H1 (cell line): Measurements from ENCODE around the gene CEP290. TPM values are rescaled to one million over a fixed set of nuclear protein-coding genes. Genes with fewer than 3 reads are reported as not detected.

Experiments
- polyA plus RNA-seq, 7 experiments: library from polyadenylated mRNA; depleted of rRNA in 3 of 7; stranded (reverse) in 5 of 7; unstranded in 2 of 7; fragments of >200 nt in 5 of 7; fragments of 200-250 nt in 2 of 7; gene quantifications; 1 replicate in 5 of 7; 2 replicates in 1 of 7; 4 replicates in 1 of 7; pipeline versions ENCODE4 v1.2.1 to v1.2.3, GENCODE V29; 2011 to 2013; ENCODE audit warnings: missing spikeins in 2 of 7, mixed read lengths in 2 of 7
- total RNA-seq: library from RNA; stranded (reverse); fragmentation: NEBNext Ultra II Directional; extraction: Animal tissue kit (Norgen Biotek cat#: 25700); gene quantifications from 2 replicates; pipeline ENCODE4 v1.2.1, GENCODE V29; 2021
- TF ChIP-seq, protein P1 (sequence below): fragments of 300-600 bp; sonication (generic); IDR thresholded peaks from 2 replicates; pipeline ENCODE4 v1.7.1; 2012; ENCODE audit warnings: low read length, moderate library complexity, mild to moderate bottlenecking, inconsistent platforms; ENCODE audit not compliant: insufficient replicate concordance

CEP290 gene
- total and polyA plus RNA-seq, 2 of the 8 experiments (the other 6 are each of a cell fraction or from before 2014, with no cell fraction given), result 2.1 to 5.9 TPM

DNA sequence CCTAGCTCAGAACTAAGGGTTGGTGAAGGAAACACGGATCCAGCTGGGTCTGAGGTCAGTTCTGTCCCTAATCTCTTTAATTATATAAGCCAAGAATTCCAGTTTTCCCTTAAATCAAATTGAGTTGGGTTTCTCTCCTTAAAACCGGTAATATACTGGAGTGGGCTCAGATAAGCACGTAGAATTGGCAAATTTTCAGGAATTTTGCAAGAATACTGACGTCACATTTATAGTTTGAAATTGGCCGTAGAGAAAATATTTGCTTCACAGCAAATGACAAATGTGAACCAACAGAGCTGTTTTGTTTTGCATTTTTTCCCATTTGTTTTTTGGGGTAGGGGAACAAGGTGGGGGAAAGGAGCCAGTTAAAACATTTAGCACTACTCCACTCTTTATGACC lies 130.1 kb downstream of the CEP290 start (continued):
- TF ChIP-seq, protein P1, sequence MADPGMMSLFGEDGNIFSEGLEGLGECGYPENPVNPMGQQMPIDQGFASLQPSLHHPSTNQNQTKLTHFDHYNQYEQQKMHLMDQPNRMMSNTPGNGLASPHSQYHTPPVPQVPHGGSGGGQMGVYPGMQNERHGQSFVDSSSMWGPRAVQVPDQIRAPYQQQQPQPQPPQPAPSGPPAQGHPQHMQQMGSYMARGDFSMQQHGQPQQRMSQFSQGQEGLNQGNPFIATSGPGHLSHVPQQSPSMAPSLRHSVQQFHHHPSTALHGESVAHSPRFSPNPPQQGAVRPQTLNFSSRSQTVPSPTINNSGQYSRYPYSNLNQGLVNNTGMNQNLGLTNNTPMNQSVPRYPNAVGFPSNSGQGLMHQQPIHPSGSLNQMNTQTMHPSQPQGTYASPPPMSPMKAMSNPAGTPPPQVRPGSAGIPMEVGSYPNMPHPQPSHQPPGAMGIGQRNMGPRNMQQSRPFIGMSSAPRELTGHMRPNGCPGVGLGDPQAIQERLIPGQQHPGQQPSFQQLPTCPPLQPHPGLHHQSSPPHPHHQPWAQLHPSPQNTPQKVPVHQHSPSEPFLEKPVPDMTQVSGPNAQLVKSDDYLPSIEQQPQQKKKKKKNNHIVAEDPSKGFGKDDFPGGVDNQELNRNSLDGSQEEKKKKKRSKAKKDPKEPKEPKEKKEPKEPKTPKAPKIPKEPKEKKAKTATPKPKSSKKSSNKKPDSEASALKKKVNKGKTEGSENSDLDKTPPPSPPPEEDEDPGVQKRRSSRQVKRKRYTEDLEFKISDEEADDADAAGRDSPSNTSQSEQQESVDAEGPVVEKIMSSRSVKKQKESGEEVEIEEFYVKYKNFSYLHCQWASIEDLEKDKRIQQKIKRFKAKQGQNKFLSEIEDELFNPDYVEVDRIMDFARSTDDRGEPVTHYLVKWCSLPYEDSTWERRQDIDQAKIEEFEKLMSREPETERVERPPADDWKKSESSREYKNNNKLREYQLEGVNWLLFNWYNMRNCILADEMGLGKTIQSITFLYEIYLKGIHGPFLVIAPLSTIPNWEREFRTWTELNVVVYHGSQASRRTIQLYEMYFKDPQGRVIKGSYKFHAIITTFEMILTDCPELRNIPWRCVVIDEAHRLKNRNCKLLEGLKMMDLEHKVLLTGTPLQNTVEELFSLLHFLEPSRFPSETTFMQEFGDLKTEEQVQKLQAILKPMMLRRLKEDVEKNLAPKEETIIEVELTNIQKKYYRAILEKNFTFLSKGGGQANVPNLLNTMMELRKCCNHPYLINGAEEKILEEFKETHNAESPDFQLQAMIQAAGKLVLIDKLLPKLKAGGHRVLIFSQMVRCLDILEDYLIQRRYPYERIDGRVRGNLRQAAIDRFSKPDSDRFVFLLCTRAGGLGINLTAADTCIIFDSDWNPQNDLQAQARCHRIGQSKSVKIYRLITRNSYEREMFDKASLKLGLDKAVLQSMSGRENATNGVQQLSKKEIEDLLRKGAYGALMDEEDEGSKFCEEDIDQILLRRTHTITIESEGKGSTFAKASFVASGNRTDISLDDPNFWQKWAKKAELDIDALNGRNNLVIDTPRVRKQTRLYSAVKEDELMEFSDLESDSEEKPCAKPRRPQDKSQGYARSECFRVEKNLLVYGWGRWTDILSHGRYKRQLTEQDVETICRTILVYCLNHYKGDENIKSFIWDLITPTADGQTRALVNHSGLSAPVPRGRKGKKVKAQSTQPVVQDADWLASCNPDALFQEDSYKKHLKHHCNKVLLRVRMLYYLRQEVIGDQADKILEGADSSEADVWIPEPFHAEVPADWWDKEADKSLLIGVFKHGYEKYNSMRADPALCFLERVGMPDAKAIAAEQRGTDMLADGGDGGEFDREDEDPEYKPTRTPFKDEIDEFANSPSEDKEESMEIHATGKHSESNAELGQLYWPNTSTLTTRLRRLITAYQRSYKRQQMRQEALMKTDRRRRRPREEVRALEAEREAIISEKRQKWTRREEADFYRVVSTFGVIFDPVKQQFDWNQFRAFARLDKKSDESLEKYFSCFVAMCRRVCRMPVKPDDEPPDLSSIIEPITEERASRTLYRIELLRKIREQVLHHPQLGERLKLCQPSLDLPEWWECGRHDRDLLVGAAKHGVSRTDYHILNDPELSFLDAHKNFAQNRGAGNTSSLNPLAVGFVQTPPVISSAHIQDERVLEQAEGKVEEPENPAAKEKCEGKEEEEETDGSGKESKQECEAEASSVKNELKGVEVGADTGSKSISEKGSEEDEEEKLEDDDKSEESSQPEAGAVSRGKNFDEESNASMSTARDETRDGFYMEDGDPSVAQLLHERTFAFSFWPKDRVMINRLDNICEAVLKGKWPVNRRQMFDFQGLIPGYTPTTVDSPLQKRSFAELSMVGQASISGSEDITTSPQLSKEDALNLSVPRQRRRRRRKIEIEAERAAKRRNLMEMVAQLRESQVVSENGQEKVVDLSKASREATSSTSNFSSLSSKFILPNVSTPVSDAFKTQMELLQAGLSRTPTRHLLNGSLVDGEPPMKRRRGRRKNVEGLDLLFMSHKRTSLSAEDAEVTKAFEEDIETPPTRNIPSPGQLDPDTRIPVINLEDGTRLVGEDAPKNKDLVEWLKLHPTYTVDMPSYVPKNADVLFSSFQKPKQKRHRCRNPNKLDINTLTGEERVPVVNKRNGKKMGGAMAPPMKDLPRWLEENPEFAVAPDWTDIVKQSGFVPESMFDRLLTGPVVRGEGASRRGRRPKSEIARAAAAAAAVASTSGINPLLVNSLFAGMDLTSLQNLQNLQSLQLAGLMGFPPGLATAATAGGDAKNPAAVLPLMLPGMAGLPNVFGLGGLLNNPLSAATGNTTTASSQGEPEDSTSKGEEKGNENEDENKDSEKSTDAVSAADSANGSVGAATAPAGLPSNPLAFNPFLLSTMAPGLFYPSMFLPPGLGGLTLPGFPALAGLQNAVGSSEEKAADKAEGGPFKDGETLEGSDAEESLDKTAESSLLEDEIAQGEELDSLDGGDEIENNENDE, result no peak
